Neuronal stem cell (in vitro differentiated cells): ENCODE data around the gene ITGA3.

Experiments used
- DNase-seq: peaks from one replicate; pipeline ENCODE4 v3.0.0-alpha.2; 2013; ENCODE audit warnings: low spot score
- H2AFZ ChIP-seq: one replicate; pipeline ENCODE4 v1.6.1; 2013; ENCODE audit warnings: mild to moderate bottlenecking, low read length, inconsistent platforms
- H2AK5ac ChIP-seq: 2 replicates; pipeline ENCODE4 v1.6.1; 2013; ENCODE audit warnings: low read depth, mild to moderate bottlenecking, inconsistent platforms, low read length, moderate library complexity, mixed read lengths
- H2BK120ac ChIP-seq: 2 replicates; pipeline ENCODE4 v1.6.1; 2013; ENCODE audit warnings: low read depth, mild to moderate bottlenecking, inconsistent platforms, low read length, moderate library complexity, mixed read lengths
- H2BK12ac ChIP-seq: one replicate; pipeline ENCODE4 v1.6.1; 2013; ENCODE audit warnings: low read length, inconsistent platforms
- H2BK15ac ChIP-seq: 2 replicates; pipeline ENCODE4 v1.6.1; 2013; ENCODE audit warnings: mild to moderate bottlenecking, low read length, inconsistent platforms, mixed read lengths
- H2BK5ac ChIP-seq: one replicate; pipeline ENCODE4 v1.6.1; 2013; ENCODE audit warnings: inconsistent platforms, mild to moderate bottlenecking, low read length, moderate library complexity
- H3K14ac ChIP-seq: one replicate; pipeline ENCODE4 v1.6.1; 2013; ENCODE audit warnings: low read length, inconsistent platforms
- H3K18ac ChIP-seq: 2 replicates; pipeline ENCODE4 v1.6.1; 2013; ENCODE audit warnings: low read length, inconsistent platforms
- H3K23ac ChIP-seq: 2 replicates; pipeline ENCODE4 v1.6.1; 2013; ENCODE audit warnings: low read depth, mild to moderate bottlenecking, mixed read lengths, low read length, inconsistent platforms; ENCODE audit not compliant: poor library complexity
- H3K27ac ChIP-seq: replicated peaks from 3 replicates; pipeline ENCODE4 v1.5.1; 2013; ENCODE audit warnings: low read length, inconsistent platforms
- H3K27me3 ChIP-seq, 3 experiments: 2 replicates each; pipeline ENCODE4 v1.6.1; 2013; ENCODE audit warnings: low read length in 3 of 3, mild to moderate bottlenecking in 2 of 3, inconsistent platforms in 1 of 3, low read depth in 1 of 3, mixed read lengths in 1 of 3, moderate library complexity in 1 of 3; ENCODE audit not compliant: control insufficient read depth in 3 of 3, insufficient read depth in 3 of 3
- H3K36me3 ChIP-seq, 2 donors: replicated peaks in 1 of 2; 2 replicates each; pipeline ENCODE4 v1.6.1; 2013; ENCODE audit warnings: low read length in 2 of 2; ENCODE audit not compliant: control insufficient read depth in 2 of 2, insufficient read depth in 2 of 2
- H3K4ac ChIP-seq: 2 replicates; pipeline ENCODE4 v1.6.1; 2013; ENCODE audit warnings: inconsistent platforms, mild to moderate bottlenecking, low read length, moderate library complexity
- H3K4me1 ChIP-seq, 2 donors: 1 replicate in 1 of 2; 2 replicates in 1 of 2; pipeline ENCODE4 v1.6.1; 2013; ENCODE audit warnings: low read length in 2 of 2, low read depth in 1 of 2; ENCODE audit not compliant: control insufficient read depth in 2 of 2, insufficient read depth in 1 of 2
- H3K4me2 ChIP-seq: one replicate; pipeline ENCODE4 v1.6.1; 2013; ENCODE audit warnings: mild to moderate bottlenecking, low read length, inconsistent platforms; ENCODE audit not compliant: insufficient read depth, poor library complexity, severe bottlenecking
- H3K4me3 ChIP-seq, 2 donors: 2 replicates each; pipeline ENCODE4 v1.5.1; 2013; ENCODE audit warnings: low read length in 2 of 2, mild to moderate bottlenecking in 2 of 2, inconsistent platforms in 1 of 2, moderate library complexity in 1 of 2
- H3K79me1 ChIP-seq: one replicate; pipeline ENCODE4 v1.6.1; 2013; ENCODE audit warnings: low read depth, mild to moderate bottlenecking, inconsistent platforms, low read length, moderate library complexity
- H3K9ac ChIP-seq: one replicate; pipeline ENCODE4 v1.6.1; 2013; ENCODE audit warnings: mild to moderate bottlenecking, low read depth, low read length, inconsistent platforms; ENCODE audit not compliant: poor library complexity
- H3K9me3 ChIP-seq, 2 donors: replicated peaks in 1 of 2; 2 replicates each; pipeline versions ENCODE3 to v1.6.1; 2013; ENCODE audit warnings: low read length in 2 of 2, mild to moderate bottlenecking in 2 of 2, inconsistent platforms in 1 of 2, low read depth in 1 of 2, mixed read lengths in 1 of 2, moderate library complexity in 1 of 2; ENCODE audit not compliant: control insufficient read depth in 2 of 2, insufficient read depth in 1 of 2
- H4K8ac ChIP-seq: one replicate; pipeline ENCODE4 v1.6.1; 2013; ENCODE audit warnings: low read depth, mild to moderate bottlenecking, inconsistent platforms, low read length, moderate library complexity
- H4K91ac ChIP-seq: one replicate; pipeline ENCODE4 v1.6.1; 2013; ENCODE audit warnings: low read length, low read depth, mild to moderate bottlenecking, inconsistent platforms; ENCODE audit not compliant: poor library complexity
- WGBS, 2 donors: extraction: QIAGEN DNeasy Blood & Tissue Kit; methylation state at CpG; one replicate each; pipeline ENCODE4 v1.1.7; 2013; ENCODE audit warnings: missing lambda C conversion rate in 2 of 2, mixed read lengths in 1 of 2; ENCODE audit not compliant: insufficient read length in 2 of 2, insufficient replicate concordance in 1 of 2; ENCODE audit errors: extremely low coverage in 2 of 2; 5-methylcytosine and 5-hydroxymethylcytosine counted together

Gene ITGA3

GRCh38 chr17:50114401-50114800, 58.5 kb downstream of the ITGA3 start:
- no CpG with 5 or more reads among the region's 4 CpGs for WGBS, 2 donors
- Histone ChIP-seq H3K14ac (no peak overlapping the region), H3K4ac (no peak overlapping the region), H3K9ac (no peak overlapping the region), H2AK5ac (peak overlapping the region; percentile 48), H4K91ac (no peak overlapping the region), H3K79me1 (no peaks in the 10 kb centered on the region), H2BK120ac (peak overlapping the region; percentile 44), H4K8ac (no peak overlapping the region), H3K18ac (peak overlapping the region; percentile 15), H3K4me1 (peaks cover 18 to 19% of the 10 kb centered on the region in 2 donors), H3K27me3 (peaks cover 0 to 3% (median 0%) of the 10 kb centered on the region in 3 experiments), H2BK15ac (peak overlapping the region; percentile 7), H2AFZ (no peak overlapping the region), H3K36me3 (peaks cover 9 to 33% of the 10 kb centered on the region in 2 donors), H3K4me2 (no peak overlapping the region), H3K27ac (no peak overlapping the region), H3K9me3 (no peaks in the 10 kb centered on the region), H3K4me3 (no peak overlapping the region), H3K23ac (peak overlapping the region; percentile 60), H2BK5ac (peak overlapping the region; percentile 21), H2BK12ac (no peak overlapping the region)
- no peak for DNase-seq

- Histone ChIP-seq H2AK5ac (no peak overlapping the region), H3K79me1 (no peaks in the 10 kb centered on the region), H2BK5ac (no peak overlapping the region), H3K4me3 (no peak overlapping the region), H3K9ac (no peak overlapping the region), H3K18ac (no peak overlapping the region), H4K91ac (no peak overlapping the region), H3K9me3 (no peaks in the 10 kb centered on the region), H2AFZ (no peak overlapping the region), H3K4me1 (peaks cover 18 to 19% of the 10 kb centered on the region in 2 donors), H3K14ac (no peak overlapping the region), H4K8ac (no peak overlapping the region), H3K27me3 (peaks cover 0 to 3% (median 0%) of the 10 kb centered on the region in 3 experiments), H2BK12ac (no peak overlapping the region), H3K4ac (no peak overlapping the region), H2BK120ac (no peak overlapping the region), H3K4me2 (no peak overlapping the region), H3K23ac (no peak overlapping the region), H2BK15ac (no peak overlapping the region), H3K27ac (no peak overlapping the region), H3K36me3 (peaks cover 8 to 29% of the 10 kb centered on the region in 2 donors)
- DNase-seq = no peak
- WGBS, 2 donors = no CpG with 5 or more reads among the region's 6 CpGs
Observed at GRCh38 chr17:50114849-50115357, 59.0 kb downstream of the ITGA3 start.

- H2BK12ac ChIP-seq = no peak overlapping the region
- peaks cover 17 to 19% of the 10 kb centered on the region in 2 donors for H3K4me1 ChIP-seq
- no peak overlapping the region for H2BK15ac ChIP-seq
- no peak overlapping the region for H3K27ac ChIP-seq
- no peaks in the 10 kb centered on the region for H3K79me1 ChIP-seq
- H2BK120ac ChIP-seq = no peak overlapping the region
- H4K8ac ChIP-seq = no peak overlapping the region
- DNase-seq = no peak
- H3K36me3 ChIP-seq = peaks cover 4 to 22% of the 10 kb centered on the region in 2 donors
- no peak overlapping the region for H3K4ac ChIP-seq
- no peak overlapping the region for H2AFZ ChIP-seq
- peak overlapping the region; percentile 14 for H3K23ac ChIP-seq
- no peak overlapping the region for H4K91ac ChIP-seq
- no peak overlapping the region for H3K14ac ChIP-seq
- no peak overlapping the region for H3K4me2 ChIP-seq
- H3K4me3 ChIP-seq = no peak overlapping the region
- H3K9me3 ChIP-seq = no peaks in the 10 kb centered on the region
- no CpG with 5 or more reads among the region's 17 CpGs for WGBS, 2 donors
- no peak overlapping the region for H2BK5ac ChIP-seq
- H3K9ac ChIP-seq = no peak overlapping the region
- H3K27me3 ChIP-seq = peaks cover 0 to 3% (median 0%) of the 10 kb centered on the region in 3 experiments
- H2AK5ac ChIP-seq = no peak overlapping the region
- no peak overlapping the region for H3K18ac ChIP-seq
Observed at GRCh38 chr17:50115756-50116155, 59.8 kb downstream of the ITGA3 start.

- H3K27me3 ChIP-seq = peaks cover 0 to 3% (median 0%) of the 10 kb centered on the region in 3 experiments
- no peaks in the 10 kb centered on the region for H3K9me3 ChIP-seq
- H4K91ac ChIP-seq = no peak overlapping the region
- H2AFZ ChIP-seq = no peak overlapping the region
- H2AK5ac ChIP-seq = no peak overlapping the region
- H3K23ac ChIP-seq = peak overlapping the region; percentile 74
- H2BK120ac ChIP-seq = no peak overlapping the region
- H3K9ac ChIP-seq = peak overlapping the region; percentile 79
- H2BK15ac ChIP-seq = no peak overlapping the region
- no peaks in the 10 kb centered on the region for H3K79me1 ChIP-seq
- no peak overlapping the region for H3K4ac ChIP-seq
- H2BK12ac ChIP-seq = no peak overlapping the region
- no peak overlapping the region for H3K4me3 ChIP-seq
- H3K36me3 ChIP-seq = peaks cover 5 to 28% of the 10 kb centered on the region in 2 donors
- H3K14ac ChIP-seq = no peak overlapping the region
- peak overlapping the region; percentile 54 for H3K4me2 ChIP-seq
- no peak for DNase-seq
- no peak overlapping the region for H3K27ac ChIP-seq
- no CpG with 5 or more reads among the region's 64 CpGs for WGBS, 2 donors
- H2BK5ac ChIP-seq = peak overlapping the region; percentile 27
- no peak overlapping the region for H4K8ac ChIP-seq
- H3K4me1 ChIP-seq = peaks cover 2 to 7% of the 10 kb centered on the region in 2 donors
- peak overlapping the region; percentile 96 for H3K18ac ChIP-seq
Observed at GRCh38 chr17:50117202-50118051, 61.5 kb downstream of the ITGA3 start.
